GM19035 (cell line): ENCODE measurements around the gene EFCAB11.

Source experiments
- ATAC-seq: cut with Tn5 transposase; IDR thresholded peaks from one replicate; pipeline ENCODE4 v1.9.1; 2021; ENCODE audit not compliant: unreplicated experiment

Gene EFCAB11

DNA sequence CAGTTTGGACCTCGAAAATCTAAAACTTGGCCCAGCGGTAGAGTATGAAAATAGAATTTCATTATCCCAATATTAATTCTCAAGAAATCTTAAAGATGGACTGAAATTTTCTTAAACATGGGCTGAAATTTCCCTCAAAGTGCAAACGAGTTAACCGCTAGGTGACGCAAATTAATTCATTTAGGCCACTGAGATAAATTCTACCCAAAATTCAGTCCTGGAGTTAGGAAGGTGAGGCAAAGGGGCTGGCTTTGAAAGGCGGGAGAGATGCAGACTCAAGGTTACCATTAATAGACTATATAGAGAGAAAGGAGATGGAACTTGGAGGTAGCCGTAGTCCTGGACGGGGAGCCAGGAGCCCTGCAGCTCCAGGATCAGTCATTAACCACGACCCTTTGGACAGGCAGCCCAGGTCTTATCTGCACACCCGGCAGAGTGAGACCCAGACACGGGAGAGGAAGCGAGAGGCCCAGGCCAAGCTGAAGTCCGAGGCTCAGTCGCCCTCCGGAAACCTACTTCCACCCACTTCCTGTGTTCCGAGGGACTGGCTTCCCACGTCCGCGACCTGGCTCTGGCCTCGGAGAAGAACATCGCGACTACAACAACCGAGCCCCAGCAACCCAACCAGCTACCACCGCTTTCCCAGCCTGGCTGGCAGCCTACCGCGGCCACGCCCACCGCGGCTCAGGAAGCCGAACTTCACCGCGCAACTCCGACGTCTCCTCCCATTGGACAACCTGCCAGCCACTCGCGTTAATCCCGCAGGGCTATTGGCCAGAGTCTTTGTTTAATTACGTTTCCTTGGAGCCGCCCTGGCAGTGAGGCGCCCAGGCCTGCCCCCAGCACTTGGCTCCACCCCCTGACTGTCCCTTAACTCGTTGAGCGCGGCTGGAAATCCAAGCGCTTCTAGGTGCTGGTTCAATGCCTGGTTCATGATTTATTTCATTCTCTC lies at the start of gene EFCAB11:
Gene EFCAB11 (minus strand): TSS at position 661 of the 952 bp plus-strand sequence. CDS start 70 bp downstream, at position 591.
- ATAC-seq, result peak; percentile 82

DNA sequence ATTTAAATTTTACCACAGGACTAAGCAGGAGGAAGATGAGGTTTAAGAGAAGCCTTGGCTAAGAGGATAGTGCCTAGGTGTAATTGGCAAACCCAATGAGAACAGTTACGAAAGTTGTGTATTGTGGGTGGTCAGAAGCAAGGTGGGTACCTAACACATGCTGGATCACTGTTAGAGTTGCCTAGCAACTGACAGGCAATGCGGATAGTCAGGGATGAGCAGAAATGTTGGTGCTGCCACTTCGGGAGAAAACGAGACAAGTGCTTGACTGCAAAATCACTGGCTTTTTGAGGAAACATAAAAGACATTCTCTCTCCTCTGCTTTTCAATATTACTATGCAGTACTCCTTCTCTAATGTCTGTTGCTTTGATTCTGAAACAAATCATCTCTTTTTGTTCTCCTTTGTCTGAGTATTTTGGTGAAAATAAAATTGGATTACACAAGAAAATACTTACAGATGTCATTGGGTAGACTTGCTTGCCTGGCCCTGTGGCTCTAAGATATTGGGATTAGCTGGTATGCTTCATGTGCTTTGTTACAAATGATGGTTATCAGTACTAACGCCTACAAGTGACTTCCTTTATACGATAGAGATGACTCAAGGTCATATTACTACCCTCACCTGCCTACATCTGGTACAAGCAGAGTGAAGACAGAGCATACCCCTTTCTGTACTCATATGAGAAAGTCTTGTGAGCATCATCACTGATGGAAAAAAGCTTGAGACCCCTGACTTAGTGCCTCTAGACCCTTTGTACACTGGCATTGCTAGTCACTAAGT lies 49.2 kb upstream of the EFCAB11 start:
- no peak for ATAC-seq

DNA sequence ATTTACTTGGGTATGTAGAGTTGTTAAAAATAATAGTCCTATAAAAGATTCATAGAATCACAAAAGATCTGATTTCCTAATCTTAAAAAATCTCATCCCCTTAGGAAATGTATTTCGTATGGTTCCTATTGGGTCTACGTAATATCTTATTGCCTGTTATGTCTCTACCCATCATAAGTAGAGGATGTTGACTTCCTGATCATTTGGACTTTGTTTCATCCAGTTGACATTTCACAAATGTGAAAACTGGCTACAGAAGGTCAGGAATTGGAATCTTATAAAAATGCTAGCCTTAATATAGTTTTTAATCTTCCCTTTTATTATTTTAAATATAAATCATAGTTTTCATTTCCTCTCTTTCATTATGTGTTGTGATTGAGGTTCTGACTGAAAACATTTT lies 46.4 kb upstream of the EFCAB11 start:
- no peak for ATAC-seq

- ATAC-seq, result no peak
Observed at GRCh38 chr14:89996963-89997362, 42.4 kb upstream of the EFCAB11 start.

DNA sequence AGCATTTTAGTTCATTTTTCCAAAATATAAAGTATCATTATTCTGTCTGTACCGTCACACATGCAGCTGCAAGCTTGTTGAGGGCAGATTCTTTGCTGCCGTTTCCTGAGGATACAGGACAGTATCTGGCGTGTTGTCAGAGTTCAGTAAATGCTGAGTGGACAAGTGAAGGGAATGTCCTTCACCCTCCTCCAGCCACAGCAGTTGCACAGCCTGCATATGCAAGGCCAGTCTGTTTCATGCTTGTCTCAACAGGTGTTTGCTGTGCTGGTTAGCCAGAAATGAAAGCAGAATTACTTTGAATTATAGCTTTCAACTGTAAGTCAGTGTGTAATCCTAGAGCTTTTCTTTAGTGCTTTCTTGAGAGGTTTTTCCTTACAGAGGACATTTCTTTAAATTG lies 37.7 kb upstream of the EFCAB11 start:
- no peak for ATAC-seq

- no peak for ATAC-seq
Observed at GRCh38 chr14:89990623-89991275, 36.2 kb upstream of the EFCAB11 start.

GRCh38 chr14:89990218-89990617 lies 35.7 kb upstream of the EFCAB11 start:
- no peak for ATAC-seq

DNA sequence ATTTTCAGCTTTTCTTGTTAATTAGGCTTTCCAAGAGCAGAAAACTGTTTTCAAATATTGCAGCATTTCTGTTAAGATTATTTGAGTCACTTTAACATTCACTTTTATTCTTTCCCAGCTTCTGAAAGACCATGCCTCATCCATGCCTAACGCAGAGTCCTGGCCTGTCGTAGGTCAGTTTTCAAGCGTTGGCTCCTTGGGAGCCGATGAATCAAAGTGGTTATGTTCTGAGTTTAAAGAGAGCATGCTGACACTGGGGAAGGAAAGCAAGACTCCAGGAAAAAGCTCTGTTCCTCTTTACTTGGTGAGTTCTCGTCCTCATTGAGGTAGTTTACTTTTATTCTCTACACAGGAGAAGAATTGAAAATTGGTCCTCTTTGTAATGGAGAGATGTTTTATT lies 34.3 kb upstream of the EFCAB11 start:
- ATAC-seq, result no peak

DNA sequence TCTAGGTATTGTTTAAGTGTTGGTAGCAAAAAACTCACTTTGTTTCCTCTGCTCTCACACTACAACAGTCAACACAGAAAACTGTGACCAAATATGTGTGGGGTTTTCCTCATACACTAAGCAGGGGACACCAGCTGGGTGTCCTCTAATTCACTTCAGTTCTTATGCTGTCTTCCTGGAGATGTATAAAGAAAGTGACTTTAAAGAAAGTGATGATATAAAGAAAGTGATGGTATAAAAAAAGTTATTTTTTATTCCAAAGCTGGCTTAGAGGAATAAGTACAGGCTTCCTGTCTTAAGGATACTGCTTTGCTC lies 32.6 kb upstream of the EFCAB11 start:
- ATAC-seq, result no peak

- no peak for ATAC-seq
Observed at GRCh38 chr14:89986462-89987160, 32.1 kb upstream of the EFCAB11 start.

DNA sequence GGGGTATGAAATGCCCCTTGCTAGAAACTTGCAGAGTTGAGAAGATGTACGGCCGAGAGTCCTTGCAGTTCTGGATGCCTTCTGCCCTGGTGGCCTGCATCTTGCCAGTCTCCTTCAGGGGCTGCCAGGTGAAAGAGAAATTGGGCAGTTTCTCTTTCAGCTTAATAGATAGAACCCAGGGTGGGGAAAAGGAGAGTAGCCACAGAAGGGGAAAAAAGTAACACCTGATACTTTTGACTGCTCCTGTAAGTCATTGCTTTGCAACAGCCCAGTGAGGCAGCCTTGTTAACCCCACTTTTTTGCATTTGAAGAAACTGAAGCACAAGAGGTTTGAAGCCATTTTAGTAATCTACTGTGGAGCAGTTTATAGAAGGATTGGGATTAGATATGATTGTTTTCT lies 28.8 kb upstream of the EFCAB11 start:
- no peak for ATAC-seq

- ATAC-seq, result no peak
Observed at GRCh38 chr14:89978656-89979055, 24.1 kb upstream of the EFCAB11 start.

- ATAC-seq, result no peak
Observed at GRCh38 chr14:89977668-89978067, 23.1 kb upstream of the EFCAB11 start.

GRCh38 chr14:89973234-89973823 lies 18.8 kb upstream of the EFCAB11 start:
- ATAC-seq, result no peak

DNA sequence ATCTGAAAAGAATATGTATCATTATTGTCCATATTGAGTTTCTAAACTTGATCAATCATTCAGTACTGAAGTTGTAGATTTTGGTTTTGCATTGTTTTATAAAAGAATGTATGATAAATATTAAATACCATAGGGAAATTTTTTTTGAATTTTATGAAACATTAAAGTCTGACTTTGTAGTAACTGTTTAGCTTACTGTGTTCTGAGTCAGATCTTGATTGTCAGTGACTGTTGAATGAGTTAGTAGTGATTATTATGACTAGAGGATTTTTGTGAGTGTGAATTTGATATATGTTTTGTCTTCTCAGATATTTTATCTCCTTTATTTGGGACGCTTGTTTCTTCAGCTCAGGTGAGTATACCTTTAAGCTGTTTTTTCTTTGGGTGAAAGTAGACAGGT lies 11.3 kb upstream of the EFCAB11 start:
- ATAC-seq, result no peak

DNA sequence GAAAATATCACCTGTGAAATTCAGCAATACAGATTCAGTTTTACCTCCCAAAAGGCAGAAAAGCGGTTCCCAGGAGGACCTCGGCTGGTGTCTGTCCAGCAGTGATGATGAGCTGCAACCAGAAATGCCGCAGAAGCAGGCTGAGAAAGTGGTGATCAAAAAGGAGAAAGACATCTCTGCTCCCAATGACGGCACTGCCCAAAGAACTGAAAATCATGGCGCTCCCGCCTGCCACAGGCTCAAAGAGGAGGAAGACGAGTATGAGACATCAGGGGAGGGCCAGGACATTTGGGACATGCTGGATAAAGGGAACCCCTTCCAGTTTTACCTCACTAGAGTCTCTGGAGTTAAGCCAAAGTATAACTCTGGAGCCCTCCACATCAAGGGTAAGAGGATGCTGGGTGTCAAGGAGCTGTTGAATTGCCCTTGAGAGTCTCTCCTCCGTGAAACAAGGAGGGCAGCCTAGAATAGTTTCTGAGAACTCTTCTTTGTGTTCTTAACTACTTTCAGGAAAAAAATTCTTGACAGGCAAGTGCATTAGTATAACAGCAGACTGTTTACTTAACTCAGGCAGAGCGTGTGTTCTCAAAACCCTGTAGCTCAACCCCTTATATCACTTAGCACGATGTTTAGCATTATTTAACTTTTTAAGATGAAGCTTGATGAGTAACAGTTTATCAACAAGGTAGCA lies 8.9 kb upstream of the EFCAB11 start:
- no peak for ATAC-seq

DNA sequence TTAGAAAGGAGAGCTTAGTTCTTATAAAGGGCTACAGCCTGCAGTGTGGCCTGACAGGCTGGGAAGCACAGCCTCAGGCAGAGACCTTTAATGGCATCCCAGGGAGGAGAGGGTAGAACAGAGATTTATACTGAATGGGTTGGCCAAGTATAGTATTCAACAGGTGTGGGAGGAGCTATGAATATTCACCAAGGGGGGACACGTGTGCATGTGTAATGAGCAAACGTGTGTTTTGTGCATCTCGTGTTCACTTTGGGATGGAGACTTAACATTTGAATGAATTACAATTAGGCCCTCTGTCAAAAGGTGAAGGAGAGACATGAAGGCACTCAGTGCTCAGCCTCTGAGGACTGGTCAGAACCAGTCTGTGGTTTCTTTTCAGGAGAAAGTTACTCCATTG lies 6.4 kb upstream of the EFCAB11 start:
- ATAC-seq, result no peak

GRCh38 chr14:89959853-89960445 lies 5.4 kb upstream of the EFCAB11 start:
- ATAC-seq, result no peak

DNA sequence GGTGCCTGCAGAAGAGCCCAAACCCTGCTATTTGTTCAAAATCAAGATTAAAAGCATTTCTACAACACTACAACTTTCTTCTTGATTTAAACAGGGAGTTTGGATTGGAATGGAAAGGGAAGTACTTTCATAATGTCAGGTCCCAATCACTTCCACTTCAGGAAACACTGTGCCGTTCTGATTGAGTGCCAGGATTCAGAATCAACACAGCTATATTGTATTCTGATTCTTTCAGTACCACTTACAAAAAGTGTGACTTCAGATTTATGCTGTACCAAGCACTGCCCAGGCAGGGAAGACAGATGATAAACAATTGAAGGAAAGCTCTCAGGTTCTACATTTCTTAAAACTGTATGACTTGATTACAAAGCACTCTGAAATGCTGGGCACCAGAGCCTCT lies 4.4 kb upstream of the EFCAB11 start:
- no peak for ATAC-seq

DNA sequence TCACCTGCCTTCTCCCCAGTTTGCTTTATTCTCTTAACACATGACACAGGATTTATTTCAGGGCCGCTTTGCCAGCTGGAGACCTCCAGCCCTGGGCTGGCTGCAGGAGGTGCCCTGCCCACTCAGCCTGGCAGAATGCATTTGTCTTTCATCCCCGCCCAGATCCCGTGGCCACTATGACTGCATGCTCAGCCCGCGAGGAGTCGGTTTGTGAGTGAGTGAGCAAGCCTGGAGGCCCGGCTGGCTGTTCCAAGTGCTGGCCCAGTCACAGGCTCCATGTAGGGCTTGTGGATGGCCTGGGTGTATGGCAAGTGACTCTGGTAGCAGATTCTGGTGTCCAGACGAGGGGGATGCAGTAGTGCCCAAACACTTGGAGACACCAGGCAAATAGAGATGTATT lies 3.3 kb upstream of the EFCAB11 start:
- no peak for ATAC-seq
